ENCODE measurements around the gene TCIRG1.

Gene TCIRG1

DNA sequence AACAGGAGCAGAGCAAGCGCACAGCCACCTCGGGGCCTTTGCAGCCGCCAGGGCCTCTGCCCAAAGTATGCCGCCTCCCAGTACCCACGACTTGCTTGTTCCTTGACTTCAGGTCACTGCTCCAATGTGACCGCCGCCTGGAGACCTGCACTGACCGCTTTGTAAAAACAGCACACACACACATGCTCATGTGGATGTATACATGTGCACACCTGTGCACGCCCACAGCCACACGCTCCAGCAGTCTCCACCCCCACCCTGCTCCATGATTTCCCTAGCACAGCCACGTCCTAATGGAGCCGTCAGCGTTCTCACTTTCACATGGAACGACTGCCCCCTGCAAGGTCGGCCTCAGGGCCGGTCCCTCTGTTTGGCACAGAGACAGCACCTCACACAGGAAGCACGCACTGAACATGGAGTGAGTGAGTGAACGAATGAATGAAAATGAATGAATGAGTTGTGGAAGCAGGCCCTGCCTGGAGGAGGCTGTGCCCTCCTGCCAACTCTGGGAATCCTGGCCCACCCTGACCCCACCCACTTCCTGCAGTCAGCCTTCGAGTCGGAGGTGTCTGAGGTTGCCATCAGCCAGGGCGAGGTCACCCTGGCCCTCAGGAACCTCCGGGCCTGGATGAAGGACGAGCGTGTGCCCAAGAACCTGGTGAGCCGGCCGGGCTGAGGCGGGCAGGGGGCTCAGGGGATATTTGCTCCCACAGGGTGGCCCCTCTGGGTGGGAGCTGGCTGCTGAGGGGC, 20.7 kb upstream of the TCIRG1 start:
- DNase-seq: no peak

DNA sequence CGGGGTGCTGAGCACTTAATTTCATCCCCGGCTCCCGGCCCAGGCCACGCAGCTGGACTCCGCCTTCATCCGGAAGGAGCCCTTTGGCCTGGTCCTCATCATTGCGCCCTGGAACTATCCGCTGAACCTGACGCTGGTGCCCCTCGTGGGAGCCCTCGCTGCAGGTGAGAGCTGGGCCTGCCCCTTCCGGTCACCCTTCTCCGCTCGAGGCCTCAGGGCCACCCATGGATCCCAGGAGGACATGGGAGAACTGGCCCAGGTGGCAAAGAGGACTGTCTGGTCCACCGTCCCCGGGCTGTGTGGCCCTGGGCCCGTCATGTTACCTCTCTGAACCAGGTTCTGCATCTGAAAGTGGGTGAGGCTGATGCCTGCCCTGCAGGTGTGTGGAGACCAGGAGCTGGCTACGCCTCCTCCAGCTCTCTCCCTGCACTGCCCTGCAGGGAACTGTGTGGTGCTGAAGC, 20.1 kb upstream of the TCIRG1 start:
- no peak for DNase-seq

DNA sequence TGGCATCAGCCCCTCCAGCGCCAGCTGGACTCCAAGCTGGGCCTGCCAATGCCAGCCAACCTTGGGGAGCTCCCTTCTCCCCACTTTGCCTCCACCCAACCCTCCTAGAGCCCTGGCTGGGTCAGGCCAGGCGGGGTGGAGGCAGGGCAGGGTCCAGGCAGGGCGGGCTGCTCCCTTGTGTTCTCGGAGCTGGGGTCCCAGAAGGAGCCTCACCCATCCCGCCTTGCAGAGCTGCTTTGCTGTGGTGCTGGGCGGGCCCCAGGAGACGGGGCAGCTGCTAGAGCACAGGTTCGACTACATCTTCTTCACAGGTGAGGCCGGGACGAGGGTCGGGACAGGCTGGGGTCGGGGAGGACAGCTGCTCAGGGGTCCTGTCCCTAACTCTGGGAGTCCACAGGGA, 19.3 kb upstream of the TCIRG1 start:
- DNase-seq: no peak

DNA sequence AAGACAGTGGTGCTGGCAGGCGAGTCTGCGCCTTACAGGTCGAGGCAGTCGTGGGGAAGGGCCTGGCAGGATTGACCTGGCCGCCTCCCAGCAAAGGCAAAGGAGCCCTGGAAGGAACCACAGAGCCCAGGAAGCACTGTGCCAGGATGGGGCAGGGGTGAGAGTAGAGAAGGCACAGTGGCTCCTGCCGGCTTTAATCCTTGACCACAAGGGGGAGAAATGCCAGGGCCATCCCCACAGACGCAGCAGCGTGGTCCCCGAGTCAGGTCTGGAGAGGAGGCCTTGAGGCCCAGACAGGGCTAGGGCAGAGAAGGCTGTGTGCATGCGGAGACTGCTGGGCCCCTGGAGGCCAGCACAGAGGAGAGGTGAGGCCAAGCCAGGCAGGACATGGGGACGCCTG, 18.2 kb upstream of the TCIRG1 start:
- DNase-seq: no peak

DNA sequence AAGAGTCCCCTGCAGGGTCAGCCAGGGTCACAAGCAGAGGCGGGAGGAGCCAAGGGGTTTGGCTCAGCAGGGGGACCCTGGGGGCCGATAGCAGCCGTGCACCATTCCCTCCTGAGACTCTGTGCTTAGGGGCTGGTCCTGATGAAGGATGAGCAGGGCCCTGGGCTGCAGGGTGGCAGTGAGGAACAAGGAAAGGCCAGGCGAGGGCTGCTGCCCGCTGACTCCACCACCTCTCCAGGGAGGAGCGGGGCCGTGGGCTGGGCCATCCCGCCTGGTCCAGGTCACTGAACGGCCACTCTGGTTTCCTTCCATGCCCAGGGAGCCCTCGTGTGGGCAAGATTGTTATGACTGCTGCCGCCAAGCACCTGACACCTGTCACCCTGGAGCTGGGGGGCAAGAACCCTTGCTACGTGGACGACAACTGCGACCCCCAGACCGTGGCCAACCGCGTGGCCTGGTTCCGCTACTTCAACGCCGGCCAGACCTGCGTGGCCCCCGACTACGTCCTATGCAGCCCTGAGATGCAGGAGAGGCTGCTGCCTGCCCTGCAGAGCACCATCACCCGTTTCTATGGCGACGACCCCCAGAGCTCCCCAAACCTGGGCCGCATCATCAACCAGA, 17.5 kb upstream of the TCIRG1 start:
- no peak for DNase-seq

DNA sequence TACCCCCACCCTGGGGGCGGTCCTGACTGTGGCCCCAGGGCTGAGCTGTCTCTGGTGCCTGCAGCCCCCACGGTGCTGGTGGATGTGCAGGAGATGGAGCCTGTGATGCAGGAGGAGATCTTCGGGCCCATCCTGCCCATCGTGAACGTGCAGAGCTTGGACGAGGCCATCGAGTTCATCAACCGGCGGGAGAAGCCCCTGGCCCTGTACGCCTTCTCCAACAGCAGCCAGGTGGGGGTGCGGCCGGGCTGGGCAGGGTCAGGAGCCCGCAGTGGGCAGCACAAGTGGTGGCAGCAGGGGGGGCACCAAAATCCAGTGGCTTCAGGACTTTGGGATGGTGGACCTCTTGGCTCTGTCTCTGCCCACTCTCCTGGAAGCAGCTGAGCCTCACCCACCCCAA, 16.3 kb upstream of the TCIRG1 start:
- DNase-seq: no peak

DNA sequence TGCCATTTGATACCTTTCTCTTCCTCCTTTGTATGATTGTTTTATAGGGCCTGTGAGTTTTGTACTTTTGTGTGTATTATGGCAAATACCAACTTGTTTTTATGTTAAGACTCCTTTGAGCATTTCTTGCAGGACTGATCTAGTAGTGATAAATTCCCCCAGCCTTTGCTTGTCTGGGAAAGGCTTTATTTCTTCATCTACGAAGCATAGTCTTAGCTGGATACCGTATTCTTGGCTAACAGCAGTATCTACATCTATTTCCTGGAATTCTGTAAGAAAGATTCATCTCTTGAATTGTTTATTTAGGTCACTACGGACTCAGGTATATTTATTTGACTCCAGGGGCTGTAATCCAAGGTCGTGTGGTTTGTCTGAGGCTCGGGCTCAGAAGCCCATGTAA, 14.3 kb upstream of the TCIRG1 start:
- DNase-seq: no peak

DNA sequence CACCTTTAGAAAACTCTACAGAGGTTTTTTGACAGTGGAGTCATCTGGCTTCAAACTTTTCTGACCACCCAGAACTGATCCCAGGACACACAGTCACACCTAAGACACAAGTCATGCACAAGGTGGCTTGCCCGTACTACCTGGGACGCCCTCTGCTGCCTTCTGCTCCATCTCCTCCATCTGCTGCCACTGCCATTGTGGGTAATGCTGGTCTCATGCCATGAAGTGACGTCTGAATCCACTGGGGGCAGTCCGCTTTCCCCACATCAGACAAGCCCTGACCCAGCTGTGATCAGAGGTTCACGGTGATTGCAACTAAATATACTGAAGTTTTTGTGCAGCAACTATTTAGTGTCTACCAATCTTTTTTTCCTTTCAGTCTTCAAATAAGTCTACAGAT, 13.8 kb upstream of the TCIRG1 start:
- DNase-seq: no peak

DNA sequence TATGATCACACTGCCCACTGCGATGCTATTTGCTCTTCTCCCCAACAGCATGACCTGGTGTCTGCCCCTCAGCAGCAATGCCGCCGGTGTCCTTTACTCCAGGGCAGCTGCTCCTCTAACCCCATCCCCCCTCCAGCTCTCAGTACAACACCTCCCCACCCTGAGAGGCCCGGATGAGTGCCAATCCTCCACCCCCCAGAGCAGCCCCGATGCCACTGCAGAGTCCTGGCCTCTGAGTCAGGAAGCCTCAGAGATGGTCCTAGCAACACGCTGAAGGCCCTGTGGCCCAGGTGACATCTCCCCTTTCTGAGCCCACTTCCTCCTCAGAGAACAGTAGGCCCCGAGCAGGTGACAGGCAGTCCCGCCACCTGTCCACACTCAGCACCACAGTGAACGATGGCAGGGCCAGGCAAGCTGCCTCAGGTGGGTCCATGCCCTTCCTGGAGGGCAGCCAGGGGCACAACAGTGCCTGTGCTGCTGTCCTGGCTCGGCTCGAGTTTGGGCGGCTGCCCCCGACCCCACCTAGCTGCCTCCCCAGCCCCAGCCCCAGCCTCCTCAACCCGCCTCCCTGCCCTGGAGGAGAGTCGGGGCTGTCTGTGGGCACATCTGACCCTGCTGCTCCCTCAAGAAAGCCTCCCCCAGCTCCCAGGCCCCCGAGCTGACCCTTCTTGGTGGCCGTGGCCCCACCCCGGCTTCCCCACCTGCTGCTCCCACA, 12.3 kb upstream of the TCIRG1 start:
- no peak for DNase-seq

DNA sequence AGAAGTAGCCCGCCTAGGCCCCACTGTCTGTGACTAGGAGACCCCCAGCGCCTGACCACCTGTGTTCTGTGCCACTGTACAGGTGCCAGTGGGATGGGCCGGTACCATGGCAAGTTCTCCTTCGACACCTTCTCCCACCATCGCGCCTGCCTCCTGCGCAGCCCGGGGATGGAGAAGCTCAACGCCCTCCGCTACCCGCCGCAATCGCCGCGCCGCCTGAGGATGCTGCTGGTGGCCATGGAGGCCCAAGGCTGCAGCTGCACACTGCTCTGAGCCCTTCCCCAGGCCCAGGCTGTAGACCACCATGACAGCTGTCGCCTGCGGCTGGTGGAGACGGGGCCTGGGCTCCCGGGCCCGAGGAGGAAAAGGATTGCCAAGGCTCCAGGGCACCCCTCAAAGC, 11.2 kb upstream of the TCIRG1 start:
- no peak for DNase-seq

DNA sequence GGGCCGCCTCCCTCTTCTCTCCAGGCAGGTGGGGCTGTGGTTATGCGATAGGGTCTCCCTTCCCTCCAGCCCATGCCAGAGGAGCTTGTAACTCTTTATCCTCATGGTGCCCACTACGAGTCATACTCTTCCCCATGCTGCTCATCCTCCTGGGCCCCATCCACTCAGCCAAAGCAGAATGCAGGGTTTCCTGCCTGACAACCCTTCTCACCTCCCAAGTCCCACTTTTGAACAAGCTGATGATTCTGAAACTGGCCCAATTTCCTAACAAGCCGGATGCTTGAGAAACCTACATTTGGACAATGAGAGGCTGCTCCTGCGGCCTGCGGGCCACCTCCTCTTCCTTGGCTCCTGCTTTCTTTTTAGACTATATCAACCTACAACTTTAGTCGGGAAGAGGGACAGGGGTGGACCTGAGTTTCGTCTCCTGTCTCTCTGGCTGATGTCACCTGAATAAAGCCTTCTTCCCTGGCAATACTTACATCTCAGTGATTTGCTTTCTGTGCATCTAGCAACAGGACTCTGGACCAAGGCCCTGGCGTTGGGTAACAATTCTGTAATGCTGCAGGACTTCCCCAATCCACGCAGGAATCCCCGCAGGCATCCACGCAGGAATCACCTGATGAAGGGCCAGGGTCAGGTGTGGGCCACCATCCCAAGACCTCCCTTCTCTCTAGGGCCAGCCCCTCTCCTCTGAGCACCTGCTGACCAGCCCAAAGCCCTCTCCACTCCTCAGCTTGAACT, 9.9 kb upstream of the TCIRG1 start:
- no peak for DNase-seq

DNA sequence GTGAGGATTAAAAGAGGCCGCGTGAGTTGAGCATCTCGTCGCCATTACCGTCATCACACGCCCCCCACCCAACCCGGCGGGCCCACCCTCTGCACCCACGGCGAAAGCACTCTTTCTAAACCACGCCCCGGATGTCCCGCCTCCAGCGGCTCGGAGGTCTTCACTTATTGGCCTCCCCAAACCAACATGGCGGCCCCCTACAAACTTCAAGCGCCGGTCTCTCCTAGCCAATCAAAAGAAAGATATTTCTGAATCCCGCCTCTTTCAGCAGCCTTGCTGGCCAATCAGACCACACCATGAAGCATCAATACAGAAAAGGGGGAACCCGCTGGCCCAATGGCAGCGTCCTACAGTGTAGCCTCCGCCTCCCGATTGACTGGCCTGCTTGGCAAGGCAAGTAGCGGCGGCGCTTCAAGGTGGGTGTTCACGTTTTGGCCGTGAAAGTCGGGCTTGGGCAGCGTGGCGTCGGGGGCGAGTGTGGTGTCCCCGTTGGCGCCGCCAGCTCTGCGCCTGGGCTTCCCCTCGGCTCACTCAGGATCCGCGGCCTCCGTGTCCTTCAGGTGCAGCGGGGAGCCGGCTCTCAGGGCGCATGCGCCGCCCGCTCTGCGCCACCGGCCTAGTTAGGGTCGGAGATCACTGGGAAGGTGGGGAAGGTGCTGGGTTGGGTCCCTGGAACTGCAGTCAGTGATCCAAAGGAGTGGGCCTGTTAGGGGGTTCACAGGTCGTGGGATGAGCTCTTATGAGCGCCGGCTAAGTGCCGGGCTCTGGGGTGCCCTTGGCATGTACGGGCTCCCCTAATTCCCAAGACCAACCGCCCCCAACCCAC, 8.3 kb upstream of the TCIRG1 start, which contains the start of gene NDUFS8:
Gene NDUFS8, plus strand, starts transcription at position 364 of the 826 bp plus-strand sequence. CDS start 1,471 bp downstream, outside the sequence.
- peak; percentile 99 for DNase-seq

DNA sequence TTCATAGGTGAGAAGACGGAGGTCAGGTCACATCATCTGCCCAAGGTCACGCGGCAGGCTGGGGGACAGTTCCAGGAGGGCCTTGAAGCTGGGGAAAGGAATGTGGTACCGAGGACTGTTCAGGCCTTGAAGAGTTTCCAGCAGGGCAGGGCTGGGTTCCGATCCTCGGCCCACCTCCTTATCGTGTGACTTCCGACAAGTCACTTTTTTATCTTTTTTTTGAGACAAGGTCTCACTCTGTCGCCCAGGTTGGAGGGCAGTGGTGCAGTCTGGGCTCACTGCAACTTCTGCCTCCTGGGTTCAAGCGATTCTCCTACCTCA, 7.7 kb upstream of the TCIRG1 start:
- no peak for DNase-seq

DNA sequence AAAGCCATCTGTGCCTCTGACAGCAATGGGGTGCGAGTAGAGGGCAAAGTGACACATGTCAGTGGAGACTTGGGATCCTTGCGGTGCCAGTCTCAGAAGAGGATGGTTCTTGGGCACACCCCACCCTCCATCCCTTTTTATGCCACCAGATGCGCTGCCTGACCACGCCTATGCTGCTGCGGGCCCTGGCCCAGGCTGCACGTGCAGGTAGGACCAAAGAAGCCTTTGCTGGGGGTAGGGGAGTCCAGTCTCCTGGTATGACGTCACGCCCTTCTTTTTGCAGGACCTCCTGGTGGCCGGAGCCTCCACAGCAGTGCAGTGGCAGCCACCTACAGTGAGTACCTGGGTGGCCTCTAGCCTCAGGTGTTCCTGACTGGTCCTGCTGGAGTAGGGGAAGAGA, 6.8 kb upstream of the TCIRG1 start:
- DNase-seq: no peak

DNA sequence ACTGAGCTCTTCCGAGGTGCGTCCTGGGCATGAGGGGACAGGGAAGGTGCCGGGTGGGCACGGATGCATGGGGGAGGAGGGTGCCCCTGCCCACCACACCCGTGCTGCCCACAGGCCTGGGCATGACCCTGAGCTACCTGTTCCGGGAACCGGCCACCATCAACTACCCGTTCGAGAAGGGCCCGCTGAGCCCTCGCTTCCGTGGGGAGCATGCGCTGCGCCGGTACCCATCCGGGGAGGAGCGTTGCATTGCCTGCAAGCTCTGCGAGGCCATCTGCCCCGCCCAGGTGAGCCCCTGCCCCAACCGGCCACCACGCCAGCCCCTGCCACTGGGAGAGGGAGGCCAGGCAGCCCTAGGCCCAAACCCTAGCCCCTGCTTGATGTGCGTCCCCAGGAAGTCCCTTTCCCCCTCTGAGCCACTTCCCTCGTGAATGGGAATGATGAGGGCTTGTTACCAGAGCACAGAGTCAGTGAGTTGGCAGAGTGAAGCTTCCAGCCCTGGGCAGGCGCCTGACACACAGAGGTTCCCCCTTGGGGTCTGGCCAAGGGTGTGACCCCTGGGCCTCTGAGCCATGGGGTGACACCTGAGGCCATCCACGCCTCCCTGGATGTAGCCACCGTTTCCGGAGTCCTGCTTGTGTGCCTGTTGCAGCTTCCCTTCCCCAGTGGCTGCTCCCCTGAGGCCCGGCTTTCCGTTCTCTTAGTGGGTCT, 5.7 kb upstream of the TCIRG1 start:
- no peak for DNase-seq

DNA sequence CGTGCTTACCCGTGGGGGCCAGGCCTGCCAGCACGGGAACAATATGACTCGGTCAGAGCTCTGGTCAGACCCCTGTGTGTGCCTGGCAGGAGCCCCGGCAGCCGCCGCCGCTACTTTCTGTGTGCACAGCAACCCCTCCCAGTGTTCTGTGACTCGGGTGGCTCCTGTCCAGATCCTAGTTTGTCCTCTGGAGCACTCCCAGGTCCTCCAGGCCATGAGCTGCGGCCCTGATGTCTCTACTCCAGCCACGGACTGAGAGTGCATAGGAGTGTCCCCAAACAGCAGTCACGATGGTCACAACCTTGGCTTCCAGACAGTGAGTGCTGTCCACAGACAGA, 5.1 kb upstream of the TCIRG1 start:
- DNase-seq: no peak

DNA sequence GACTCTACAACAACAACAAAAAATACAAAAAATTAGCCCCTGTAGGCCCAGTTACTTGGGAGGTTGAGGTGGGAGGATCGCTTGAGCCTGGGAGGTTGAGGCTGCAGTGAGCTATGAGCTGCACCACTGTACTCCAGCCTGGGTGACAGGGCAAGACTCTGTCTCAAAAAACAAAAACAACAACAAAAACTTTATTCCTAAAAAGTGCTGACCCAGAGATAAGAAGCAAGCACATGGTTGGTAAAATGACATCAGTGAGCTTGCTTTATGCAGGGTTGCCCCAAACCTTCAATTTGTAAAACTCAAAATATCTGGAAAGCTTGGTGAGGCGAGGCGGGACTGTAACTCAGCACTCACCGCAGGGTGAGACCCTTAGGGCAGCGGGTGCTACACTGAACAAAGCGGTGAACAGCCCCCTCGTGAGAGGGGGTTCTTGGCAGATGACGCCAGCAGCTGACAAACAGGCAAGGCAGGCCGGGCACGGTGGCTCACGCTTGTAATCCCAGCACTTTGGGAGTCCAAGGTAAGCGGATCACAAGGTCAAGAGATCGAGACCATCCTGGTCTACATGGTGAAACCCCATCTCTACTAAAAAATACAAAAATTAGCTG, 3.5 kb upstream of the TCIRG1 start:
- no peak for DNase-seq

DNA sequence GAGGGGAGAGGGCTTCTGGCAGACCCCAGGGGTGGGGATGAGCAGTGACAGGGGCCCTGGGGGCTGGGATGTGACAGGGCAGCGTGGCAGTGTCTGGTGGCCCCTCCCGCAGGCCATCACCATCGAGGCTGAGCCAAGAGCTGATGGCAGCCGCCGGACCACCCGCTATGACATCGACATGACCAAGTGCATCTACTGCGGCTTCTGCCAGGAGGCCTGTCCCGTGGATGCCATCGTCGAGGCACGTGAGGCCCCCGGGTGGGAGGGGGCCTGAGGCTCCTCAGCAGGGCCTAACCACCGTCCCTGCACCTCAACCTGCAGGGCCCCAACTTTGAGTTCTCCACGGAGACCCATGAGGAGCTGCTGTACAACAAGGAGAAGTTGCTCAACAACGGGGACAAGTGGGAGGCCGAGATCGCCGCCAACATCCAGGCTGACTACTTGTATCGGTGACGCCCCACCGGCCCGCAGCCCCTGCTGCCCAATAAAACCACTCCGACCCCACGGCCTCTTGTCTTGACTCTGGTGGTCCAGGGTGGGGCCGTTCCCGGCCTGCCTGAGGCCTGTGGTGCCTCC, 2.6 kb upstream of the TCIRG1 start:
- DNase-seq: no peak

DNA sequence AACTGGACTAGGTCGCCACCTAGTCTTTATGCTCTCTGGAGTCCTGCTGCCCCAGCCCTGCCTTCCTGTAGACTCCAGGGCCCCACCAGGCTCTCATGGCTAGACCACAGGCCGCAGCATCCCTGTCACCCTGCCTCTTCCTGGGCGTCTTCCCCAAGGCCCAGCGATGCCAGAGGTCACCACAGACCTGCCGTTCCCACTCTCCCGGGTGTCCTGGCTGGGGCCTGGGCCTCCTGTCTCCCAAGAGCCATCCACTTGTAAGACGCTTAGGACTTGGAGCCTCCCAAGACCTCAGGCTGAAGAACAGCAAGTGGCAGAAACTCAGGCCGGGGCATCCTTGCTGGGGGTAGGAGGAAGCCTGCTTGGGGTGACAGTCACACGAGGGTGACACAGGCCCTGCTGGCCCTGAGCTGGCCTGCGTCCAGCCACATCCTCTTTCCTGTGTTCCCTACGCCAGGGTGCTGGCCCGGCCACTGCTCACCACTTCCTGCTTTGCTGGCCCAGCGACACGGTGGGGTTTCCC, 2.0 kb upstream of the TCIRG1 start:
- DNase-seq: no peak

DNA sequence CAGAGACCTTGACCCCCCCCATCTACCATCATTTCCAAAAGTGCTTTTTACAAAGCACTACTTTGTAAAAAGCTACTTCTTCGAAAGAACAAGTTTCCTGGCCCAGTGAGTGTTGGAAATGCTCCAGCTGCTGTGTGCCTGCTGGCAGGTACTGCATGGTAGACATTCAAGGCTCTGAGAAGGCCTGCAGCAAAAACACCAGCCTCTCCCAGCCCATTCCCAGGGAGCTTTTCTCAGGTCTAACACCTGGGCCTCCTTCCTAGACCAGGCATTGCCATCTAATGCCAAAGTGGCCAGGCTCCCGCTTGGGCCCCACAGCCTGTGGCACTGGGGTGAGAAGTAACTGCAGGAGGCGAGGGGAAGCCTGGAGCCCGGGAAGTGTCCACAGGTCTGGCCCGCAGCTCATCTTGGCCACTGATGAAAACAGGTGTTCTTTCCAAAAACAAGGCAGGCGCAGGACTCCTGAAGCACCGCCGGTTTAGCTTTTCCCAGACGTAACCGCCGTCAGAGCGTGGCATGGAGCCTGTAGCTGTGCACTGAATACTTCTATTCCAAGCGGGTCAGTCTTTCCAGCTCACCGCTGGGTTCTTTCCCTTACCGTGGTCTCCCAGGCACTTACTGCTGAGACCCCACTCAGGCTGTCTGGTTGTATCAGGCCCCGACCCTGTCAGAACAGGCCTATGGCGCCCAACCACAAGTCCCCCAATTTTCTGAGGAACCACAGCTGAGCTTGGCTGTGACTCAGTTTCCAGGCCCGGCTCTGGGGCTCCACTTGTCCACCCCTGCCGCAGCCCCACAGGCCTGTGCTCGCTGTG, 1.2 kb upstream of the TCIRG1 start:
- no peak for DNase-seq
